GM18505 (cell line): ENCODE measurements around the gene PIGC.
"Not testable (repeated sequence)": the region's sequence is repeated elsewhere in the genome, so short reads cannot be mapped to it uniquely, and the experiment has no call there.

ENCODE experiments used
- ATAC-seq: cut with Tn5 transposase; IDR thresholded peaks from one replicate; pipeline ENCODE4 v1.9.1; 2021; ENCODE audit not compliant: unreplicated experiment
- POLR2A ChIP-seq: IDR thresholded peaks from 4 replicates; pipeline ENCODE4 v1.6.1; 2011; ENCODE audit warnings: borderline replicate concordance; ENCODE audit not compliant: insufficient read depth, insufficient read length; ENCODE audit errors: extremely low read depth

Gene PIGC

GRCh38 chr1:172453607-172454006 lies 9.7 kb upstream of the PIGC start:
- TF ChIP-seq POLR2A, result no peak

GRCh38 chr1:172453153-172453545 lies 9.3 kb upstream of the PIGC start:
- no peak for ATAC-seq
- no peak for TF ChIP-seq POLR2A

More at GRCh38 chr1:172453607-172454006, 9.7 kb upstream of the PIGC start:
- ATAC-seq, result no peak

GRCh38 chr1:172452536-172453152 lies 8.8 kb upstream of the PIGC start:
- no peak for ATAC-seq
- no peak for TF ChIP-seq POLR2A

GRCh38 chr1:172451002-172451443 lies 7.2 kb upstream of the PIGC start:
- no peak for ATAC-seq
- no peak for TF ChIP-seq POLR2A

GRCh38 chr1:172450524-172450885 lies 6.6 kb upstream of the PIGC start:
- ATAC-seq, result no peak
- TF ChIP-seq POLR2A, result no peak

- peak; percentile 58 for ATAC-seq
- no peak for TF ChIP-seq POLR2A
Observed at GRCh38 chr1:172449585-172450523, 6.0 kb upstream of the PIGC start.

GRCh38 chr1:172448995-172449584 lies 5.2 kb upstream of the PIGC start:
- no peak for TF ChIP-seq POLR2A
- ATAC-seq, result no peak

GRCh38 chr1:172447641-172448040 lies 3.8 kb upstream of the PIGC start:
- no peak for TF ChIP-seq POLR2A
- ATAC-seq, result no peak

GRCh38 chr1:172446547-172446946 lies 2.7 kb upstream of the PIGC start:
- no peak for ATAC-seq
- TF ChIP-seq POLR2A, result no peak

GRCh38 chr1:172442843-172443565 lies 865 bp downstream of the PIGC start:
- ATAC-seq, result no peak
- no peak for TF ChIP-seq POLR2A

- no peak for ATAC-seq
- no peak for TF ChIP-seq POLR2A
Observed at GRCh38 chr1:172442404-172442803, 1.5 kb downstream of the PIGC start.

- ATAC-seq, result not testable (repeated sequence)
Observed at GRCh38 chr1:172437183-172437582, 6.7 kb downstream of the PIGC start.

- ATAC-seq, result no peak
- TF ChIP-seq POLR2A, result no peak
Observed at GRCh38 chr1:172431721-172432192, 12.1 kb downstream of the PIGC start.
